ENCODE data around the gene SLC38A1.
"Not testable (repeated sequence)": the region's sequence is repeated elsewhere in the genome, so short reads cannot be mapped to it uniquely, and the experiment has no call there.

Gene SLC38A1

DNA sequence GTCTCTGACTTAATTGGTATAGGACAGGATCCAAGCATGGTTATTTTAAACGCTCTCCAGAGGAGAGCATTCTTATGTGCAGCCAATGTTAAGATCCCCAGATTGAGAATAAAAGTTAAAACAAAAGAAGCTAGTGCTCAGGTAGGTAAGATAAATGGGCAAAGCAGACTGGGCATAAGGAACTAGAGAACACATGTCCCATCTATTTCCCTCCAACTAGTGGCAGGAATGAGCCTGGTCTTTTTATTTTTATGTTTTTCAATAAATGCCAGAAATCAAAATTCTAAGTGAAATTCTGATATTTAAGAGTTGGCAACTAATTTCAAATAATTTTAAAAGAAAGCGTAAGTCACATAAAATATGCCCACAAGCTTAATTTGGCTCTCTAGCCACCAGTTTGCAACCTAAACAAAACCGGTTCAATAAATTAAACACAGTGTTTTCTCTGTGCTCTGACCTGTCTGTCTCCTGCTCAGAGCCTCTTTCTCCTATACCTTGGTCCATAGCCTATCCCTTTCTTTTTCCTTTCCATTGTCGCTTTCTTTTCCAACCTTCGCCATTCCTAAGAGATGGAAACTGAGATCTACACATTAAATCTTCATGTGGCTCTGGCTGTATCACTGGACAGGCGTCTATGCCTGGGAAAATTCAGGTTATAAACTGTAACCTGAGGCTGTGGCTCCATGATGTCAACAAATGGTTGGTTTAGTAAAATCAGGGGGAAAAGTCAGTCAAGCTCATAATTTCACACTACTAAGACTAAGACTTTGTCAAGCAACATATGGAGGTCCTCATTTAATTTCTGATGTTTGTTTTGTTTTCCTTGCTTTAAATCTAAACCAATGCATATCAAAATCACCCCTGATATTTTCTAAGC lies 5.5 kb downstream of the SLC38A1 start:
- no peak for DNase-seq

DNA sequence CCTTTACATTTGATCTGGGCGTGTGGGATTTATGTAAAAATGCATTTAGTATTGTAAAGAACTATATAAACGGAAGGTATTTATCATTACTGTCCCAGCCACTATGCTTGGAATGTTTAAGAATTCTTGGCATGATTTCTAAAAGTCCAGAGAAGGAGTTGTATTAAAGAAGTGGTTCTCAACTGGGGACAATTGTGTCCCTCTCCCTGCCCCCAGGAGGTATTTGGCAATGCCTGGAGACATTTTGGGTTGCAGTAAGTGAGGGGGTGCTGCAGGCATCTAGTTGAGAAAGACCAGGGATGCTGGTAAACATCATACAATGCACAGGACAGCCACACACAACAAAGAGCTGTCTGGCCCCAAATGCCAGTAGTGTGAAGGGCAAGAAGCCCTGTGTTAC lies 7.2 kb downstream of the SLC38A1 start:
- DNase-seq = no peak

DNA sequence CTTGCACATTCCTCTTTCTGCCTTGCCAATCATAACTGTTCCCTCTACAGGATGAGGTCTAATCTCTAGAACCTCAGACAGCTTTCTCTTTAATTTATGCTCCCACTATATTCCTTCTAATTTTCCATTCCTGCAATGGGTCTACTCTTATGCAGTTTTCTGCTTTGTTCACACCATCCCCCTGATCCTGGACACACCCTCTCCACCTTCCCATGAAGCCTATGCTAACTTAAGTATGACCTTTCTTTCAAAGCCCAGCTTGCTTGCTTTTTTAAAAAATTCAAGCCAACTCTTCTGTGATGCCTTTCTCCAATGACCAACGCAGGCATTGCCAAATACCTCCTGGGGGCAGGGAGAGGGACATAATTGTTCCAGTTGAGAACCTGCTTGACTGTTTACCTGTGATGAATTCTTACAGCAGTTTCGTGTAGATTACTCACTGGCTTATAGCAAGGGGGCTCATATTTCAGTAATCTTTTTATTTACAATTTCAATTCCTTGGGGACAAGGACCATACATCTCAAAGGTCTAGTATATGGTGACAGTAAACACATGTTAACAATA lies 7.8 kb downstream of the SLC38A1 start:
- no peak for DNase-seq

GRCh38 chr12:46260124-46260912 lies 8.5 kb downstream of the SLC38A1 start:
- no peak for DNase-seq

- DNase-seq = no peak
Observed at GRCh38 chr12:46259713-46260112, 9.1 kb downstream of the SLC38A1 start.

DNA sequence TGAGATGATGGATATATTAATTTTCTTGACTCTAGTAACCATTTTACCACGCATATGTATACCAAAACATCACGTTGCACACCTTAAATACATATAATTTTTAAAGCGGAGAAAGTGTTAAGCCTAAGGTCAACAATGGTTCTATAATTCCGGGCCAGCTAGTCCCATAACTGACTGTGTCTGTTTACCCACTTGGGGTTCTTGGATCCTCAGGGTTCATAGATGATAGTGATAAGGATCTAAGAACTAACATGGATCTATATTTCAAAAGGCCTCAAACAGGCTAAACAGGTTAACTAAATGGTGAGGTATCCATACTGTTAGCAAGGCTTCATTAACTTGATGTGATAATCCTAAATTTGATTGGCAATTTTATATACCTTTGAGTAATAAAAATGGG lies 9.8 kb downstream of the SLC38A1 start:
- no peak for DNase-seq

GRCh38 chr12:46258129-46258528 lies 10.7 kb downstream of the SLC38A1 start:
- no peak for DNase-seq

- no peak for DNase-seq
Observed at GRCh38 chr12:46256942-46257341, 11.9 kb downstream of the SLC38A1 start.

DNA sequence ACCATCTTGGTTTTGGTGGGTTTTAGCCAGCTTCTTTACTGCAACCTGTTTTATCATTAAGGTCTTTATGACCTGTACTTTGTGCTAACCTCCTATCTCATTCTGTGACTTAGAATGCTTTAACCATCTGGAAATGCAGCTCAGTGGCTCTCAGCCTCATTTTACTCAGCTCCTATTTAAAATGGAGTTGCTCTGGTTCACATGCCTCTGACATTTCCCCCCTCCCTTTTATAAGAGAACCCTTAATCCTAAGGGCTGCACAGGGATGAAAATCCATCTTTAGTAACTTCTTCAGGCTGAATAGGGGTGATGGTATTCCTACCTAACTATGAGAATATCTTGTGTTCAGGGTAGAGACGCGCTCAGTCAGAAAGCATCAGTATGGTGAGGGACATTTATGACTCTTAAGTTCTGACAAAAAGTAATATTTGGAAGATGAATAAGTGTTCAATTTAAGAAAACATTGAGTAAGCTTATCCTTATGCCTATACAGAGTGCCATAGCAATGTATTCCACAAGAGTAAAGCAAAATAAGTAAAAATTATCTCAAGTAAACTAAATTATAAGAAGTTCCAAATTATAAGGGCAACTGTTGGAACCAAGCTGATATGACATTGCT lies 15.2 kb downstream of the SLC38A1 start:
- DNase-seq = no peak

GRCh38 chr12:46251994-46252393 lies 16.8 kb downstream of the SLC38A1 start:
- not testable (repeated sequence) for DNase-seq

- not testable (repeated sequence) for DNase-seq
Observed at GRCh38 chr12:46249960-46250359, 18.9 kb downstream of the SLC38A1 start.

GRCh38 chr12:46246021-46246700 lies 22.7 kb downstream of the SLC38A1 start:
- DNase-seq = no peak

- DNase-seq = no peak
Observed at GRCh38 chr12:46244997-46245396, 23.8 kb downstream of the SLC38A1 start.

DNA sequence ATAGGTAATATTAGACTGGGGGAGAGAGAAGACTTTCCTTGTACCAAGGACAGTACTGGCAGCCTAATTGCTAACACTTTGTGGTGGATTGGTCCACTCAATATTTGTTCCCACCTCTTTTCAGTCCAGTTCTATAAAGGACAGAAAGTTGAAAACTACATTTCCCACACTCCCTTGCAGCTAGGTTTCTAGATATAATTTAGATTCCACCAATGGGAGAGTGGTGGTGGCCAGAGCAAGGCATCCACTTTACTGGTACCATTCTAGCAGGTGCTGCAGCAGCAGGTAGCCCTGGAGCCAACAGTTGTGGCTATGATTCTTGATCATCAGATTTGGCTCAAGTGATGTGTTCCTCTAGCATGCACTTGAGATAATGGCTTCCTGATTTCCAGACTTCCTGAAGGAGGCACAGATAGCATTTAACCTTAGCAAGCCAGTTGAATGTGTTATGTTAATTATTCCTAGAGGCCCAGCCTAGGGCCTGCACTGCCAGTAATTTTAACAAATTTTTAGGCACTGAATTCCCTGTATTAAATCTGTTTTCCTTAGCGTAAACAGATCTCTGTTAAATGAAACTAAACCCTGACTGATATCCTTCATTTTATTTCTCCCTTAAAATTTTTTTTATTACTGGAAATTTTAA lies 24.4 kb downstream of the SLC38A1 start:
- DNase-seq = no peak

GRCh38 chr12:46242569-46242968 lies 26.3 kb downstream of the SLC38A1 start:
- no peak for DNase-seq

DNA sequence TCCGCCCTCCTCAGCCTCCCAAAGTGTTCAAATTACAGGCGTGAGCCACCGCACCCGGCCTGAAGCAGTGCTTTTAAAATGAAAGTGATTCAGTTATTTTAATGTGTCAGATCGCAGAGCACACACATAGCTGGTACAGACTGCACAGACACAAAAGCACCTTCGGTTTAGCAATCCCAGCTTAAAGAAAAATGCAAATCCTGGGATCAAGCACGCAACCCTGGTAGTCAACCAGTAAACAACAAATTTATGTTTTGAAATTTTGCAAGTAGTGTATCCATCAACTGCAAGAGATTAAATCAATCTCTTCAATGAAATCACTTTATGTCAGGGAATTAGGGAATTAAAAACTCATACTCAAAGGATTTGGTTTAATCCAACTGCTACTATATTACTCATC lies 28.4 kb downstream of the SLC38A1 start:
- DNase-seq = no peak

GRCh38 chr12:46238821-46239220 lies 30.0 kb downstream of the SLC38A1 start:
- no peak for DNase-seq

DNA sequence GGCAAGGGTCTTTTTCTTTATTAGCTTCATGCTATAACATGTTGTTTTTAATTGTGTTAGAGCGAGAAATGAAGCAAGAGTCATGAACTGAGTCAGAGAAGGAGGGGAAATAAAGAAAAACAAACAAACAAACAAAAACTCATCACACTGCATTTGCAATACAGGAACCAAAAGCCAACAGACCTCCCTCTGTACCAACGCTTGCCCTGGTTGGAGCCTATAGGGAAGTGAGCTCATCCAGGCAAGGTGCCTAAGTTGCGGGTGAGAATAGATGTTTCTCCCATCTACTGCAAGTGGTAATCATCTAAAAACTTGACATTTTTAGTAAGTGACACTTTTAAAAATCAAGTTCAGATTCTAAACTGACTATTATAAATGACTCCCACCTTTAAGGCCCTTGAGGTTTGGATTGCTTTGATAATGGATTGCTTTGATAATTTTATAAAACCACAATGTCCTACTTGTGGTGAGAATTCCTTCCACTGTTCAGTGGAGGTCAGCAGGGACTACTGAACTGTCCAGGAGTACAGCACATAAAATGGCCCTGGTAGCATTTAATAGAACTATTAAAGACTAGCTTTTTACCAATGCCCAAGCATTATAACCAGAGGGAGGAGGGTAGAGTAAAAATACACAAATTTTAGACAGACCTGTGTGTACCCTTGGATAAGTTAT lies 31.3 kb downstream of the SLC38A1 start:
- DNase-seq = no peak

DNA sequence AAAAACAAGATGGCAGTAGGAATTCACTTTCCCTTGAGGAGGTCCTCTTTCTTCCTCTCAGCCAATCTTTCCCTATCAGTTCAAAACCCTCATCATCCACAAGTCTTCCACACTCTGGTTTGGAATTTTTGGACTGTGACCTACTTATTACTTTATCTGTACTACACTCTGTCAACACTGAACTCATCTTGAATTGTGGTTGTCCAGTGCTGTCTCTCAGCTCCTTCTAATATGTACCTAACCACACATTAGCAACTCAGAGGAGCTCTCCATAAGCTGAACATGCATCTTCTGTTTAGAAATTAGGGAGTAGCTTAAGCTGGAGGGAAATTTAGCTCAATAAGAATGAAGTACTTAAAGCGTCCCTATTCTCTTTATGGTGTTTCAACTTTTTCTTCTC lies 34.8 kb downstream of the SLC38A1 start:
- no peak for DNase-seq

GRCh38 chr12:46233423-46233822 lies 35.4 kb downstream of the SLC38A1 start:
- DNase-seq = no peak

DNA sequence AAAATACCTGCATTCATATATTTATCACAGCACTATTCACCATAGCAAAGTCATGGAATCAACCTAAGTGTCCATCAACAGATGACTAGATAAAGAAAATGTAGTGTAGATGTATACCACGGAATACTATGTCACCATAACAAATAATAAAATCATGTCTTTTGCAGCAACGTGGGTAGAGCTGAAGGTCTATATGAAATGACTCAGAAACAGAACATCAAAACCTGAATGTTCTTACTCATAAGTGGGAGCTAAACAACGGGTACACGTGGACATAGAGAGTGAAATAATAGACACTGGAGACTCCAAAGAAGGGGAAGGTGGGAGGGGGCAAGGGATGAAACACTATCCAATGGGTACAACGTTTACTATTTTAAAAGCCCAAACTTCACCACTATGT lies 37.9 kb downstream of the SLC38A1 start:
- no peak for DNase-seq

- no peak for DNase-seq
Observed at GRCh38 chr12:46230306-46230705, 38.5 kb downstream of the SLC38A1 start.
